22Rv1 (cell line): Measurements from ENCODE around the gene SESN3.

Source experiments
- ZFX ChIP-seq: fragments of 450-650 bp; IDR thresholded peaks from 2 replicates; pipeline ENCODE4 v1.6.1; 2017; ENCODE audit warnings: antibody characterized with exemption, borderline replicate concordance
- TF ChIP-seq, protein P1 (sequence below): fragments of 450-650 bp; IDR thresholded peaks from 2 replicates; pipeline ENCODE4 v1.5.1; 2017; ENCODE audit warnings: mild to moderate bottlenecking

GRCh38 chr11:95161248-95161647 lies 69.8 kb downstream of the SESN3 start:
- TF ChIP-seq, protein P1, sequence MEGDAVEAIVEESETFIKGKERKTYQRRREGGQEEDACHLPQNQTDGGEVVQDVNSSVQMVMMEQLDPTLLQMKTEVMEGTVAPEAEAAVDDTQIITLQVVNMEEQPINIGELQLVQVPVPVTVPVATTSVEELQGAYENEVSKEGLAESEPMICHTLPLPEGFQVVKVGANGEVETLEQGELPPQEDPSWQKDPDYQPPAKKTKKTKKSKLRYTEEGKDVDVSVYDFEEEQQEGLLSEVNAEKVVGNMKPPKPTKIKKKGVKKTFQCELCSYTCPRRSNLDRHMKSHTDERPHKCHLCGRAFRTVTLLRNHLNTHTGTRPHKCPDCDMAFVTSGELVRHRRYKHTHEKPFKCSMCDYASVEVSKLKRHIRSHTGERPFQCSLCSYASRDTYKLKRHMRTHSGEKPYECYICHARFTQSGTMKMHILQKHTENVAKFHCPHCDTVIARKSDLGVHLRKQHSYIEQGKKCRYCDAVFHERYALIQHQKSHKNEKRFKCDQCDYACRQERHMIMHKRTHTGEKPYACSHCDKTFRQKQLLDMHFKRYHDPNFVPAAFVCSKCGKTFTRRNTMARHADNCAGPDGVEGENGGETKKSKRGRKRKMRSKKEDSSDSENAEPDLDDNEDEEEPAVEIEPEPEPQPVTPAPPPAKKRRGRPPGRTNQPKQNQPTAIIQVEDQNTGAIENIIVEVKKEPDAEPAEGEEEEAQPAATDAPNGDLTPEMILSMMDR = no peak
- no peak for TF ChIP-seq ZFX
